NCI-H1417 treated with DMSO at 0.1 percent for 48 hours (cell line): Measurements from ENCODE around the gene BTG2.
"Not testable (repeated sequence)": the region's sequence is repeated elsewhere in the genome, so short reads cannot be mapped to it uniquely, and the experiment has no call there.

Source experiments
- DNase-seq: peaks from one replicate; lab custom pipeline; 2025; lab: John Stamatoyannopoulos, UW

BTG2 gene

DNA sequence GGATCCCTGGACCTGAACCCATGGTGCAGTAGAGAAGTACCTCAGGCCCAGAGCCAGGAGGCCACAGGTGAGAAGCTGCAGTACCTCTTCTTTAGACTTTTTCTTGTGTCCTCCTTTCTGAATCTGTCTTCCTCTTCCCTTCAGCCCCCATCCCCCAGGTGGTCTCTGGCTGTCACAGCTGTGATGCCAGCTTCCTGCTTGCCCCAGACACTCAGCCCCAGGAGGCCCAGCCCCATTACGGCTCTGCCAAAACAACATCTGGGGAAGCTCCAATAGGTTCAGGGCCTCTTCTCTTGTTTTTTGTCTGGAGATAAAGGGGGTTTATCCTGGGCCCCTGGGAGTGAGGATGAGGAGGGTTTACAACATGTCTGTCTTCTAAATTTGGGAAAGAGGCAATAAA lies 9.5 kb upstream of the BTG2 start:
- no peak for DNase-seq

- no peak for DNase-seq
Measured at GRCh38 chr1:203296460-203297073, 8.8 kb upstream of the BTG2 start.

GRCh38 chr1:203299169-203299568 lies 6.2 kb upstream of the BTG2 start:
- DNase-seq = no peak

DNA sequence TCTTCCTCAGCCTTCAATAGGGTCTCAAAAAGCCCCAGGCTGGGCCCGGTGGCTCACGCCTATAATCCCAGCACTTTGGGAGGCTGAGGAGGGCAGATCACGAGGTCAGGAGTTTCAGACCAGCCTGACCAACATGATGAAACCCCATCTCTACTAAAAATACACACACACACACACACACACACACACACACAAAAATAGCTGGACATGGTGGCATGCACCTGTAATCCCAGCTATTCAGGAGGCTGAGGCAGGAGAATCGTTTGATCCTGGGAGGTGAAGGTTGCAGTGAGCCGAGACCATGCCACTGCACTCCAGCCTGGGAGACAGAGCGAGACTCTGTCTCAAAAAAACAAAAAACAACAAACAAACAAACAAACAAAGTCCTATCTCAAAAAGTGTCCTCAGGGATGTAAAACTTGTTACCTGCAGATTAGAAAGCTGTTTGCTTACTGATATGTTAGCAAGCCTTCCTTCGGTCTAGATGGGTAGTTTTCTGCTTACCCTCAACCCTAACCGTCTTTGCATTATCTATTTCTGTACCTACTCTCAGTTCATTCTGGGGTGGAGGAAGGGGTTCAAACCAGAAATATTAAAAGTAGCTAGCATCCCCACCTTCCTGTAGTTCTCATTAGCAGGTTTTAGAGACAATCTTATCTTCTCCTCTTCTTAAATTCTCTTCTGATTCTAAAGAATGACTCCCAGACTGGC lies 5.4 kb upstream of the BTG2 start:
- DNase-seq = not testable (repeated sequence)

GRCh38 chr1:203300441-203301330 lies 4.6 kb upstream of the BTG2 start:
- no peak for DNase-seq

GRCh38 chr1:203301331-203301668 lies 4.0 kb upstream of the BTG2 start:
- no peak for DNase-seq

DNA sequence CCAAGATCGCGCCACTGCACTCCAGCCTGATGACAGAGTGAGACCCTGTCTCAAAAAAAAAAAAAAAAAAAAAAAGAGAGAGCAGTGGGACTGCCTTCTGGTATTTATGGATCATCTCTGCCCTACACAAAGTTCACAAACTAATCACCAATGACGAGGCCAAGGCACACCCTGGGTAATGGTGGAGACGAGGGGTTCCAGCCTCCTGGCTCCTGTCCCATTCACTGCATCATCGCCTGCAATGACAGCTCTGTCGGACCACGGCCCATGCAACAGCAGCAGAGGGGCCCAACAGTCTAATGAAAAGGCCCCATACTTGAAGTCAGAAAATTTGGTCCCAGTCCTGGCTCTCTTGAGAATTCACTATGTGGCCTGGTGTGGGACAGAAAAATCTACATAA lies 2.9 kb upstream of the BTG2 start:
- no peak for DNase-seq

GRCh38 chr1:203302894-203303293 lies 2.4 kb upstream of the BTG2 start:
- DNase-seq = no peak

DNA sequence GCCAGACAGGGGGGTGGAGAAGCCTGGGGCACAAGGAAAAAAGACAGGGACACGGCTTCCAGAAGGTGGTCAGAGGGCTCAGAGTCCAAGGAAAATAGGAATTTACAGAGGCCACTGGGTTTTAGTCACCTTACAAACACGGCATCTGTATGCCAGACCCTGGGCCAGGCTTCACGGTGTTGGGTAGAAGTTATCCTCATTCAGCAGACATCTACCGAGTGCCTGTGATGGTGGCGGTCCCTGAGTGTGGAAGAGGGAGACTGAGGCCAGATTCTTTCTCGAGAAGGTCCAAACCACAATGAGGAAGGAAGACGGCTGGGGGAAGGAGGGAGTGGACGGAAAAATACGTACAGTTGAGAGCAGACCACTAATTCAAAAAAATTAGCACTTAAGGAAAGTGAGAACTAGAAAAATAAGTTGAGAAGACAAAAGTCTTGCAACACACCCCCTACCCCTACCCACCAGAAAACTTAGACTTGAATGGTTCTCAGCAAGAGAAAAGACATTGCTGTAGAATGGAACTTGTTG lies 864 bp upstream of the BTG2 start:
- DNase-seq = no peak

- DNase-seq = no peak
Measured at GRCh38 chr1:203305809-203306088, 430 bp downstream of the BTG2 start.

DNA sequence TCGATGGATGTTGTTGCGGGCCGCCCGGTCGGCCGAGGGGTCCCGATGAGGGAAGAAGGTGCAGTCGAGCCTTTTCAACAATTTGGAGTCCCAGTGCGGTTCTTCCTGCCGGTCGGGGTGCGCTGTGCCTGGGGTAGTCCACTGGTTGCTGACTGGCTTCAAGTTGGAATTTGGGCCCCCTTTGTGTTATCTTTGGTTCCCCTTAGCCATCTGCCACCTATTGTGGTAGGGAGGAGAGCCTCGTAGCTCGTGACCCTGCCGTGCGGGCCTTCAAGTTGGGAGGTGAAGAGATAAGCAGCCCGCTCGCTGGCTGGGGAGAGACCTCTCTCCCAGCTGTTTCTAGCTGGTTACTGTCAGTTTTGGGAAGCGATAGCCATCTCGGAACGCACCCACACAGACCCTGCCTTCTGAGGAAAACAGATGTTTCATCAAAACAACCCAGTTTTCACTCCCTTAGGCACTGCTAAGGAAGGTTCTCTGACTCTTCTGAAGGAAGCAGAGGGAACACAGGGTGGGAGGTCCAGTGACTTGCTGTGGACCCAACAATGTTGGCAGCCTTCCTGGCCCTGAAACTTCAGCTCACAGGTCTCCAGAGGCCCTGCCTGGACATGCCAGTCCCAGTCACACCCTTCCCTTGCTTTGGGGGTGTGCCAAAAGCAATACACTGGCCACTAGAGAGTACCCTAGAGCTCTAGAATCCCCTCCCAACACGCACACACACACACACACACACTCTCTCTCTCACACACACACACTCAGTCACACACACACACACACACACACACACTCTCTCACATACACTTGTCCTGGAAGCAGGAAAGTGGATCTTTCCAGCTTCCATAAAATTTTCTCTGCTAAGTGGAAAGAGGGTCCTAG lies 1.0 kb downstream of the BTG2 start:
- no peak for DNase-seq

DNA sequence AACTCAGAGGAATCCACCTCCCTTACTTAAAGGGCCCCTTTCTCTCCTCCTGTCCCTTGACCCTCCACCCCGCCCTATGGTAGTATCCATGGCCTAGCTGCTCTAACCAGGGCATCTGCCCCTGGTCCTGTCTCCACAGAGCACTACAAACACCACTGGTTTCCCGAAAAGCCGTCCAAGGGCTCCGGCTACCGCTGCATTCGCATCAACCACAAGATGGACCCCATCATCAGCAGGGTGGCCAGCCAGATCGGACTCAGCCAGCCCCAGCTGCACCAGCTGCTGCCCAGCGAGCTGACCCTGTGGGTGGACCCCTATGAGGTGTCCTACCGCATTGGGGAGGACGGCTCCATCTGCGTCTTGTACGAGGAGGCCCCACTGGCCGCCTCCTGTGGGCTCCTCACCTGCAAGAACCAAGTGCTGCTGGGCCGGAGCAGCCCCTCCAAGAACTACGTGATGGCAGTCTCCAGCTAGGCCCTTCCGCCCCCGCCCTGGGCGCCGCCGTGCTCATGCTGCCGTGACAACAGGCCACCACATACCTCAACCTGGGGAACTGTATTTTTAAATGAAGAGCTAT lies 1.7 kb downstream of the BTG2 start:
- no peak for DNase-seq

DNA sequence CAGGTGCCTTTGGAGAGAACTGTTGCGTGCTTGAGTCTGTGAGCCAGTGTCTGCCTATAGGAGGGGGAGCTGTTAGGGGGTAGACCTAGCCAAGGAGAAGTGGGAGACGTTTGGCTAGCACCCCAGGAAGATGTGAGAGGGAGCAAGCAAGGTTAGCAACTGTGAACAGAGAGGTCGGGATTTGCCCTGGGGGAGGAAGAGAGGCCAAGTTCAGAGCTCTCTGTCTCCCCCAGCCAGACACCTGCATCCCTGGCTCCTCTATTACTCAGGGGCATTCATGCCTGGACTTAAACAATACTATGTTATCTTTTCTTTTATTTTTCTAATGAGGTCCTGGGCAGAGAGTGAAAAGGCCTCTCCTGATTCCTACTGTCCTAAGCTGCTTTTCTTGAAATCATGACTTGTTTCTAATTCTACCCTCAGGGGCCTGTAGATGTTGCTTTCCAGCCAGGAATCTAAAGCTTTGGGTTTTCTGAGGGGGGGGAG lies 2.4 kb downstream of the BTG2 start:
- no peak for DNase-seq

- no peak for DNase-seq
Measured at GRCh38 chr1:203308328-203308922, 3.1 kb downstream of the BTG2 start.

DNA sequence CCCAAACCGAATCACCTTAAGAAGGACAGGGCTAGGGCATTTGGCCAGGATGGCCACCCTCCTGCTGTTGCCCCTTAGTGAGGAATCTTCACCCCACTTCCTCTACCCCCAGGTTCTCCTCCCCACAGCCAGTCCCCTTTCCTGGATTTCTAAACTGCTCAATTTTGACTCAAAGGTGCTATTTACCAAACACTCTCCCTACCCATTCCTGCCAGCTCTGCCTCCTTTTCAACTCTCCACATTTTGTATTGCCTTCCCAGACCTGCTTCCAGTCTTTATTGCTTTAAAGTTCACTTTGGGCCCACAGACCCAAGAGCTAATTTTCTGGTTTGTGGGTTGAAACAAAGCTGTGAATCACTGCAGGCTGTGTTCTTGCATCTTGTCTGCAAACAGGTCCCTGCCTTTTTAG lies 3.6 kb downstream of the BTG2 start:
- DNase-seq = no peak

DNA sequence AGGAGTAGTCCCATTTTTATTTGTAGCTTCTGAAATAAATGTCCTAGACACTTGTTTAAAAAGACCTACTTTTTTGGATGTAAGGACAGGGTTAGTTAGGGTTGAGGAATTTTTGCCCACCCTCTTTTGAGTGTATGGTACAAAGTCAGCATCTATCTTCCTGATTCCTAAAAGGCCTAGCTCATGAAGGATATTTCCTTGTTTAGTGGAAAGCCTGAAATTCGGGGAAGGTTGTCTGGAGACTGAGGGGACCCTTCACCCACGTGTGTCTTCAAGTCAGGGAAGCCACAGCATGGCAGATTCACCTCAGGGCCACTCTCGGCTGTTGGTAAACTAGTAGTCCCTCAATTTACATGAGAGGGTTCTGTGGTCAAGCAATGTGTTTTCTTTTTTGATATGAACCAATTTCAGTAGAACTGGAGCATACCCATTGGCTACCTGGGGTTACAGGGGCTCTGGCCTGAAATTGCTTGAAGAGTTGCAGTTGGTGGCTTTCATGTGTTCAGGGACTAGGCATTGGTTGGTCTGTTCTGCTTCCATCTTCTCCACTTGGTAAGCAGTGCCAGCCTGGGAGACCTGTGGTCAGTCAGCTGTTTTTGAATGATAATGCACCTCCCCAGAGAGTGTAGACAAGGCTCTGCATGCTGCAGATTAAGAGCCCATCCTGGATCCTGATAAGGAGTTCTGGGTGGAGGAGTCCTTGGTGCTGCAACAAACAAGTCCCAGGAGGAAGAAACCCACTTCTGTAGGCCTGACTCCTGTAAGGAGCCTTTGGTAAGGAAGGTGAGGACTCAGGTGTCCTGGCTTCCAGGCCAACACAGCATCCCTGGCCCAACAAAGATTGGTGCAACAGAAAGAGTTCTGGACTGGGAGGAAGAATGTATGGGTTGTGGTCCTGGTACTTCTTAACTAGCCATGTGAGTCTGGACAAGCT lies 6.3 kb downstream of the BTG2 start:
- DNase-seq = no peak

- not testable (repeated sequence) for DNase-seq
Measured at GRCh38 chr1:203314025-203314759, 8.9 kb downstream of the BTG2 start.

DNA sequence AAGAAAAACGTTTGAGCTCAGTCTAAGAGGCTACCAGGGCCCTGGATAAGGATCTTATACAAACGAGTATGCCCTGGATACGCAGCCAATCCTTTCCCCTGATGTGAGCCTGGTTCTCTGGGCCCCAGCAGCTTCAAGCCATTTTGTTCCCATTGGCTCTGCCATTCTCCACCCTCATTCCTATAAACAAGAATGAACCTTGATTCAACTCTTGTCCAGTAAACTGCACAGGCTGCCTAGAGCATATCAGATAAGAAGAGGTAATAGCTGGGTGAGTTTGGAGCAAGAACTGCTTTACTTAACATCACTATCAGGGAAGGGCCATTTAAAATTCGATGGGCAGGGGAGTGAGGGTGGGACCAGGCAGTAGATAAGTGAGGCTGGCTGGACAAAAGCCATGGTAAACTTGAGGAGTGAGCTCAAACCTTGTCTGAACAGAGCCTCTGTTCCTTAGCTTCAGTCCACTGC lies 11.3 kb downstream of the BTG2 start:
- no peak for DNase-seq
